Heart right ventricle (tissue), 16 donors: ENCODE measurements around the gene PRF1. TPM values are rescaled to one million over a fixed set of nuclear protein-coding genes. Genes with fewer than 3 reads are reported as not detected.

Source experiments
- ATAC-seq, 8 donors: fragments of 200-7000 bp; cut with Tn5 transposase; one replicate each; pipeline ENCODE4 v1.9.1; 2020; ENCODE audit warnings: mild to moderate bottlenecking in 8 of 8, moderate library complexity in 8 of 8, moderate number of reproducible peaks in 1 of 8
- DNase-seq, 2 donors: peaks; one replicate each; pipeline ENCODE4 v3.0.0-alpha.2; 2020
- H3K27ac ChIP-seq, 10 donors: fragments of 200-600 bp; sonication (generic) in 2 of 10; one replicate each; pipeline versions ENCODE4 v1.5.0 to v1.8.0; 2020 to 2022; ENCODE audit warnings: mild to moderate bottlenecking in 3 of 10
- H3K27me3 ChIP-seq, 7 donors: fragments of 200-600 bp; one replicate each; pipeline ENCODE4 v1.8.0; 2021 to 2022; ENCODE audit warnings: mild to moderate bottlenecking in 2 of 7
- H3K36me3 ChIP-seq, 9 donors: fragments of 200-600 bp; sonication (generic) in 1 of 9; one replicate each; pipeline versions ENCODE4 v1.5.0 to v1.8.0; 2020 to 2022; ENCODE audit warnings: mild to moderate bottlenecking in 2 of 9
- H3K4me1 ChIP-seq, 9 donors: fragments of 200-600 bp; sonication (generic) in 1 of 9; one replicate each; pipeline versions ENCODE4 v1.5.0 to v1.8.0; 2020 to 2022; ENCODE audit warnings: mild to moderate bottlenecking in 4 of 9
- H3K4me3 ChIP-seq, 10 donors: fragments of 200-600 bp; sonication (generic) in 2 of 10; one replicate each; pipeline versions ENCODE4 v1.5.0 to v1.8.0; 2020 to 2022; ENCODE audit warnings: mild to moderate bottlenecking in 7 of 10, moderate library complexity in 2 of 10
- H3K9me3 ChIP-seq, 11 donors: fragments of 200-600 bp in 10 of 11; sonication (generic) in 2 of 11; one replicate each; pipeline versions ENCODE4 v1.5.0 to v1.8.0; 2013 to 2022; ENCODE audit warnings: mild to moderate bottlenecking in 2 of 11, control low read depth in 1 of 11, moderate library complexity in 1 of 11
- WGBS, 2 donors: extraction: QIAGEN DNeasy Blood & Tissue Kit; methylation state at CpG; one replicate each; pipeline ENCODE4 v1.1.7; 2013; ENCODE audit warnings: inconsistent platforms in 1 of 2; 5-methylcytosine and 5-hydroxymethylcytosine counted together
- intact Hi-C, 10 donors: fragments of 100-400 bp; cut with DNase I; formaldehyde crosslinking; loops; one replicate each; pipeline versions ENCODE4 v1.11.1 to v1.14.2; 2022
- polyA plus RNA-seq, 2 donors: library from polyadenylated mRNA; stranded (reverse); fragments of 200-250 nt; gene quantifications; one replicate each; pipeline ENCODE4 v1.2.3, GENCODE V29; 2013
- total RNA-seq, 10 donors: library from RNA; stranded (reverse); fragmentation: NEBNext Ultra II Directional in 3 of 10; extraction: Animal tissue kit (Norgen Biotek cat#: 25700) in 3 of 10; gene quantifications; one replicate each; pipeline versions ENCODE4 v1.2.1 to v1.2.4, GENCODE V29; 2021 to 2023
- TF ChIP-seq, protein P1 (sequence below), 9 donors: fragments of 200-600 bp; sonication (generic) in 2 of 9; IDR thresholded peaks; one replicate each; pipeline versions ENCODE4 v1.5.0 to v1.8.0; 2021 to 2022; ENCODE audit warnings: antibody characterized with exemption in 9 of 9, mild to moderate bottlenecking in 5 of 9, moderate library complexity in 1 of 9
- donor health status: Arrhythmogenic right ventricular cardiomyopathy.
- donor health status: ischemic (EF 13 %, LVEDD 7.1; RV severe dilation, severe dysfunction).
- donor health status: healthy with polysubstance abuse.
- donor health status: DM: no; HTN: yes; CAD: no.
- donor health status: DM: no; HTN: no; CAD: no.
- donor health status: ischemic (EF 25% LVEDD 6.9; RV normal size, moderate dysfunction).
- donor health status: ischemic (EF 25% LVEDD 5.7; RV mildly dilated, moderate dysfunction).
- donor health status: healthy.
- donor health status: DM: yes; HTN: yes; CAD: no.
- donor health status: Ischemic cardiomyopathy.
- donor health status: ischemic (EF 35%, LVEDD 5.7; RV mildly dilated, moderate dysfunction).
- donor health status: nonischemic (EF 11% LVEDD 7.7; RV severe dilation, severe dysfunction).
- donor health status: DM: yes; HTN: yes; CAD: no.
- donor health status: PGD.
- donor health status: ischemic (EF 29% LVEDD 5.4; RV normal size, mild dysfunction).
- donor health status: nonischemic (EF 23%, LVEDD 6.1; RV moderate dilation, normal function).

PRF1 gene
- total and polyA plus RNA-seq, 12 donors, result 0.33 to 13.8 (median 1.2) TPM

DNA sequence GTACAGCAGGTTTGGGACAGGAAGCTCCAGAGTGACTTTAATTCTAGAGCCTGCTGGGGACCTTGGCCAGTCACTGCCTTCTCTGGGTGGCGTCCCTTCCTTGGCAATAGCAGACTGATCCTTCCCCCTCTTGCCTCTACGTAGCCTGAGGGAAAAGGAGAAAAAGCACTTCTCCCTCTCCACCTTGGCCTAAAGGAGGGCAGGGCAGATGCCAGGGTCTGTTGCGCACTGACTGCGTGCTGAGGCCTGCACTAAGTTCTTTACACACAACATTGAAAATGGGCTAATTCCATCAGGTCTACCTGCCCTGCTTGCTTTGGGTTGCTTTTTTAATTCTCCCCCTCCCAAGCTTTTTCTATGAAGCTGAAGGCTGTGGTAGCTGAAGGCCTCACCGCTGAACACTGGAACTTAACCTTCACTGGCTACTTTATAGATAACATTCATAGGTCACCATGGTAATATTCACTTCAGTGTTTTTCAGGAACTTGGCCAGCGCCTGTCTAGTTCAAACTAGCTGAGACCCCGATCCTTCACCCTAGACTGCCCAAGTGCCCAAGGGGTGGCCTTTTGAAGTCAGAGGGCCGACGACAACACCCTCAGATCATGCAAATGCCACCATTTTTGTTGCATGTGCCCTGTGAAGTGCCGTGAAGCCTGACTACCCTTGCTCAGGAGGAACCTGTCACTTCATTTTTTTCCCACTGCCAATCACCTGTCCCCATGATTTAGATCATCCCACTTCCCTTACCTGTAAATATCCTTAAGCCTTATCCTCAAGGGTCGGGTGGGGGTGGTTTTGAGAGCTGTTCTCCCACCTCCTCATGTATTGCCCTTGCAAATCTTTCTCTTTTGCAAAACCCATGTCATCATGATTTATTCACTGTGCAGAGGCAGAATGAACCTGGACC lies 28.7 kb downstream of the PRF1 start:
- no peak for ATAC-seq
- intact Hi-C loops, result no loop called here
- TF ChIP-seq, protein P1, sequence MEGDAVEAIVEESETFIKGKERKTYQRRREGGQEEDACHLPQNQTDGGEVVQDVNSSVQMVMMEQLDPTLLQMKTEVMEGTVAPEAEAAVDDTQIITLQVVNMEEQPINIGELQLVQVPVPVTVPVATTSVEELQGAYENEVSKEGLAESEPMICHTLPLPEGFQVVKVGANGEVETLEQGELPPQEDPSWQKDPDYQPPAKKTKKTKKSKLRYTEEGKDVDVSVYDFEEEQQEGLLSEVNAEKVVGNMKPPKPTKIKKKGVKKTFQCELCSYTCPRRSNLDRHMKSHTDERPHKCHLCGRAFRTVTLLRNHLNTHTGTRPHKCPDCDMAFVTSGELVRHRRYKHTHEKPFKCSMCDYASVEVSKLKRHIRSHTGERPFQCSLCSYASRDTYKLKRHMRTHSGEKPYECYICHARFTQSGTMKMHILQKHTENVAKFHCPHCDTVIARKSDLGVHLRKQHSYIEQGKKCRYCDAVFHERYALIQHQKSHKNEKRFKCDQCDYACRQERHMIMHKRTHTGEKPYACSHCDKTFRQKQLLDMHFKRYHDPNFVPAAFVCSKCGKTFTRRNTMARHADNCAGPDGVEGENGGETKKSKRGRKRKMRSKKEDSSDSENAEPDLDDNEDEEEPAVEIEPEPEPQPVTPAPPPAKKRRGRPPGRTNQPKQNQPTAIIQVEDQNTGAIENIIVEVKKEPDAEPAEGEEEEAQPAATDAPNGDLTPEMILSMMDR (IDR thresholded peaks at IDR 0.05), result no peak

DNA sequence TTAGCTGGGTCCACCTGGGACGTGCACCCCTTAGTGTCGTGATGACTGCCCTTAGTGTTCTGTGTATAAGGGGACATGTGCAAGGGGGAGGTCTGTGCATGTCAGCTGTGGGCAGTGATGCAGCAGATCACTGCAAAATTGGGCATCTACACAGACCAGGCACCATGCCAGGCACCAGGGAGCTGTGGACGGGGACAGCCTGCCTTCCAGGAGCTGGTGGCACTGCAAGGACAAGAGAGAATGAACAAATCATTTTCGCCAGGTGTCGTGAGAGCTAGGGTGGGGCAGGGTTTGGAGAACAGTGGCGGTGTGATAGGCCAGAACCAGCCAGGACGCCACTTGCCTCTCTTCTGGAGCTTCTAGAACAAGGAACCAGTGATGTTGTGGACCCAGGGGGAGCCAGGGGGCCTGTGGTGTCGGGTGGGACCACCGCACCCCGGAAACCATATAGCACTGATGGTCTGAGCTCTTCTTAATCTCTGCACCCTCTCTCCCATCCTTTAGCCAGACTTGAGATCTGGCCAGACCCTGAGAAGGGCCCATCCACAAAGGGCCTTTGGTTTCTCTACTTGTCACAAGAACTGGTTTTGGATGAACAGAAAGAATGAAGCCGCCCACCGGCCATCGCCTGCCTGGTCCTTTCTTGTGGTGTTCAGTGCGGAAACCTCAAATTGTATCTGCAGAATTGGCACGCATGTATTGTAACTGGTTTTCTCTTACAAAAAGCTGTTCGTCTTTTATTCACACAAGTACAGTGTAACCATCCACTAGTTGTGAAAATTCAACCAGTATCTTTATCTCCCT lies 30.7 kb downstream of the PRF1 start:
- ATAC-seq (no peak), DNase-seq (no peak)
- intact Hi-C loops, result no loop called here
- WGBS, 2 donors, result 86 to 88% methylated on average over 16 of the region's 16 CpGs
- no peaks in the 10 kb centered on the region for H3K9me3 ChIP-seq
- H3K36me3 ChIP-seq, result peaks cover 0 to 32% (median 0%) of the 10 kb centered on the region in 9 donors
- H3K4me3 ChIP-seq, result no peak overlapping the region
- no peak overlapping the region for H3K27ac ChIP-seq
- TF ChIP-seq, protein P1 (IDR thresholded peaks at IDR 0.05), result no peak
- peaks cover 4 to 16% (median 16%) of the 10 kb centered on the region in 9 donors for H3K4me1 ChIP-seq
- H3K27me3 ChIP-seq, result no peaks in the 10 kb centered on the region

More for the DNA sequence above, 28.7 kb downstream of the PRF1 start:
- Histone ChIP-seq H3K4me1 (peaks cover 4 to 36% (median 18%) of the 10 kb centered on the region in 9 donors), H3K9me3 (no peaks in the 10 kb centered on the region), H3K27ac (no peak overlapping the region), H3K4me3 (no peak overlapping the region), H3K36me3 (peaks cover 0 to 16% (median 0%) of the 10 kb centered on the region in 9 donors), H3K27me3 (no peaks in the 10 kb centered on the region)
- DNase-seq, result no peak
- WGBS, 2 donors, result 91 to 92% methylated on average over 11 of the region's 11 CpGs

DNA sequence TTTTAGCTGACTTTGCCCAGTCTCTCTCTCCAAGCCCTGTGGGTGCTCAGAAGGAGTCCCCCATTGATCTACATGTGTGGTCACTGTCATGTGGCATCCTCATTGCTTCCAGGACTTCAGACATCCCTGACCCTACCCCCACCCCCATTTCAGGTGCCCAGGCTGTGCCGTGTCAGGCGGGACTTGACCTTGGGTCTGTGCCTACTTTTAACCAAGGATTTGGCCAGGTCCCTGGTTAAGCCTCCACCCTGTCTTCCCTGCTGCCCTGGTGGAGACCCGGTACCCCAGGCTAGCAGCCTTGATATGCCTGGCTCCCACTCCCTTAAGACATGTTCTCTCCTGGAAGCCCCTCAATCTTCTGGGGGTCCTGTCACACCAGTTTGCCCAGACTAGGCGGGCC lies 31.3 kb downstream of the PRF1 start:
- no peak overlapping the region for H3K27ac ChIP-seq
- intact Hi-C loops, result no loop called here
- TF ChIP-seq, protein P1 (IDR thresholded peaks at IDR 0.05), result no peak
- no peaks in the 10 kb centered on the region for H3K27me3 ChIP-seq
- no peak for ATAC-seq
- DNase-seq, result no peak
- H3K36me3 ChIP-seq, result peaks cover 0 to 38% (median 0%) of the 10 kb centered on the region in 9 donors
- 83 to 93% methylated on average over 4 of the region's 4 CpGs for WGBS, 2 donors
- no peak overlapping the region for H3K4me3 ChIP-seq
- no peaks in the 10 kb centered on the region for H3K9me3 ChIP-seq
- peaks cover 0 to 10% (median 10%) of the 10 kb centered on the region in 9 donors for H3K4me1 ChIP-seq

DNA sequence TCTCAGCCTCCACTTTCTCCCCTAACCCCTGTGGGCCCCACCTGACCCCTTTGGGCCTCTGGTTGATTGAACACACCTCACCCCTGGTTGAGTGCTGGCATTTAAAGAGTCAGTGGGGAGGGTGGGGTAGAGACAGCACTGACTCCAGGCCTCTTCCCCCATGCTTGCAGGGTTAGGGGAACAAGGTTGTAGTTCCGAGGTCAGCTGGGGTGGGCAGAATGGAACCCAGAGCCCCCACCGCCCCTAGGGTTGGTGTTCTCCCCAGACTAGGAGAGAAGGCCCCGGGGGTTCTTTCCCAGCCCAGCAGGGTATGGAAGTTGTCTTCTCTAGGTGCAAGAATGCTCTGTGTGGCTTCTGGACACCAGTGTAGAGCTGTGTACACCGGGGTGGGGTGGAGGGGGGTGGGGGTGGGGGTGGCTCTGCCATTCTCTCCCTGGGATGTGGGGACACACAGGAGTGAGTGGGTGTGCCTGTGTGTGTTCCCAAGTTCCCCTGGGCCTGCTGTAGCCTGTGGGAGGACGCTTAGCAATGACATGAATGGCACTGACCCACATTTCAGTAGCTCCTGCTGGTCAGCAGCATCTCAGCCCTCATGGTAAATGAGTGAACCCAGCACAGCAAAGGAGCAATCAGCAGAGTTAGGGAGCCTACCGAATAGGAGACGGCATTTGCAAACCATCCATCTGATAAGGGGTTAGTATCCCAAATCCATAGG lies 33.6 kb downstream of the PRF1 start:
- TF ChIP-seq, protein P1 (IDR thresholded peaks at IDR 0.05), result no peak
- H3K27ac ChIP-seq, result no peak overlapping the region
- ATAC-seq (no peak), DNase-seq (no peak)
- H3K4me3 ChIP-seq, result no peak overlapping the region
- intact Hi-C loops, result no loop called here
- WGBS, 2 donors, result 92 to 94% methylated on average over 7 of the region's 7 CpGs
- peaks cover 0 to 51% (median 0%) of the 10 kb centered on the region in 9 donors for H3K36me3 ChIP-seq
- H3K27me3 ChIP-seq, result no peaks in the 10 kb centered on the region
- peaks cover 3 to 19% (median 12%) of the 10 kb centered on the region in 9 donors for H3K4me1 ChIP-seq
- H3K9me3 ChIP-seq, result no peaks in the 10 kb centered on the region
